ENCODE data around the gene TMEM47. TPM values are rescaled to one million over a fixed set of nuclear protein-coding genes. Genes with fewer than 3 reads are reported as not detected.

Gene TMEM47
- total RNA-seq (2014; rRNA removed), result 4.7 TPM in 2 replicates
- Bru-seq, nascent RNA, result percentile 36 among the genes with signal in this experiment
- percentile 39 among the genes with signal in this experiment for BruChase-seq, experiment 1, labeled RNA remaining after a 6-hour chase
- BruChase-seq, experiment 2, labeled RNA remaining after a 2-hour chase, result percentile 36 among the genes with signal in this experiment
- long read RNA-seq, full-length matches to known transcripts, result 6 of 7 reads
- long read RNA-seq, partial matches to known transcripts, result 0 of 7 reads
- long read RNA-seq, other reads (novel, unspliced or antisense), result 1 of 7 reads

DNA sequence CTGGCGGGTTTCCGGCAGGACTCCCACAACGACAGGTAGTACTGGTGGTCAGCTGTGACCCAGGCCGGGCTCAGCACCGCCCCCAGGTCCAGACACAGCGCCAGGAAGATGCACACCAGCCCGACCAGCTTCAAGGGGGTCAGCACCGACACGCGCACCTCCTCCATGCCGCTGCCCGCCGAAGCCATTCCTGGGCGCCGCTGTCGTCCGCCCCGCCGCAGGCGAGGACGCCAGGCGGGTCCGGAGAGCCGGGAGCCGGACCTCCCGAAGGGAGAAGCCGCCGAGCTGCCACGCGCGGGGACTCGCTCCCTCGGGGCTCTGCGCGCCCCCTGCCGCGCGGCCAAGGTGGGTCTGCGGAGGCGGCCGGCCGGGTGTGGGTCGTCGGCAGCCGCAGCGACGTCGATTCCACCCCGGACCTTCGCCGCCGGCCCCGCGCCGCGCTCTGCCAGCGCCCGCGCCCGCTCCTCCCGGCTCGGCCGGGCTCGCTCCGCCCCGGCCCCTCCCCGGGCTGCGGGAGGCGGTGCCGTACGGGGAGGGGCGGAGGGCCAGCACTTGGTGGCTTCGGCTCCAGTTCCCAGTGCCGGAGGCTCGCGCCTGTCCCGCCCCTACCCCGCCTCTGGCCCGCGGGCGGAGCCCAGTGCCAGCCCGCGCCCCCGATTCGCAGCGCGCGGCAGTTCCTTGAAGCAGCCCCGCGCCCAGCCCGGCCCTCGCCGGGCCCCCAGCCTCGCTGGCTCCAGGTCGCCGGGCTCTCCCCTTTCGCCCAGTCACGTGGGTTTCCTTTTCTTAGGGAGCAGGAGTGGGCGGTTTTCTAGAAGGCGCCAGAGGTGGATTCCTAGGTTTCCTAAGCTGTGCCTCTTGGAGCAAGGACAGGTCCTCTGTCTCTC is at the start of gene TMEM47:
Gene TMEM47, minus strand, starts transcription at position 444 of the 884 bp plus-strand sequence. Its CDS starts 256 bp downstream, at position 188.
- Histone ChIP-seq H3K4me3 (ENCODE audit: low read length) (peak within 1 kb of the TSS; percentile 71), H3K4me2 (ENCODE audit: low read length) (peak within 1 kb of the TSS; percentile 84), H3K27me3 (ENCODE audit: low read length) (no peaks in the 10 kb centered on the region), H3K4me1 (ENCODE audit: insufficient read depth, low read length) (peaks cover 3% of the 10 kb centered on the region; the same call in 1 of the 2 replicates), H3K9me2 (replicated peaks; ENCODE audit: low read length) (no peaks in the 10 kb centered on the region), H4K20me1 (ENCODE audit: low read length) (no peaks in the 10 kb centered on the region), H3K27ac (ENCODE audit: low read length) (no peak within 1 kb of the TSS), H2AFZ (ENCODE audit: low read length) (peak within 1 kb of the TSS; percentile 86), H3K36me3 (ENCODE audit: low read depth, low read length) (no peaks in the 10 kb centered on the region), H3K9me3 (ENCODE audit: low read length) (no peaks in the 10 kb centered on the region), H3K9ac (ENCODE audit: low read length) (peak within 1 kb of the TSS; percentile 24; the same call in 1 of the 2 replicates), H3F3A (ENCODE audit: low read length, unreplicated experiment) (no peaks in the 10 kb centered on the region), H3K79me2 (ENCODE audit: low read length) (no peaks in the 10 kb centered on the region)
- TF ChIP-seq EZH2 (IDR thresholded peaks at IDR 0.05; ENCODE audit: low read length, unreplicated experiment) (no peak), EZH2phosphoT487 (IDR thresholded peaks at IDR 0.05; ENCODE audit: borderline replicate concordance, low read length) (no peak)
- TF ChIP-seq, protein P1, sequence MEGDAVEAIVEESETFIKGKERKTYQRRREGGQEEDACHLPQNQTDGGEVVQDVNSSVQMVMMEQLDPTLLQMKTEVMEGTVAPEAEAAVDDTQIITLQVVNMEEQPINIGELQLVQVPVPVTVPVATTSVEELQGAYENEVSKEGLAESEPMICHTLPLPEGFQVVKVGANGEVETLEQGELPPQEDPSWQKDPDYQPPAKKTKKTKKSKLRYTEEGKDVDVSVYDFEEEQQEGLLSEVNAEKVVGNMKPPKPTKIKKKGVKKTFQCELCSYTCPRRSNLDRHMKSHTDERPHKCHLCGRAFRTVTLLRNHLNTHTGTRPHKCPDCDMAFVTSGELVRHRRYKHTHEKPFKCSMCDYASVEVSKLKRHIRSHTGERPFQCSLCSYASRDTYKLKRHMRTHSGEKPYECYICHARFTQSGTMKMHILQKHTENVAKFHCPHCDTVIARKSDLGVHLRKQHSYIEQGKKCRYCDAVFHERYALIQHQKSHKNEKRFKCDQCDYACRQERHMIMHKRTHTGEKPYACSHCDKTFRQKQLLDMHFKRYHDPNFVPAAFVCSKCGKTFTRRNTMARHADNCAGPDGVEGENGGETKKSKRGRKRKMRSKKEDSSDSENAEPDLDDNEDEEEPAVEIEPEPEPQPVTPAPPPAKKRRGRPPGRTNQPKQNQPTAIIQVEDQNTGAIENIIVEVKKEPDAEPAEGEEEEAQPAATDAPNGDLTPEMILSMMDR (conservative IDR thresholded peaks at IDR 0.05; ENCODE audit: low read depth, low read length), result no peak
- DNase-seq (peak; percentile 73), ATAC-seq (peak; percentile 94)
- no TSS peak for BruUV-seq (replicated peaks)
- ChIA-PET CTCF (no interaction called here), POLR2A (ENCODE audit: unreplicated experiment) (no interaction called here)
- intact Hi-C loops (cut with micrococcal nuclease), result loop anchor here (1.0 to 10.0 kb wide), 2 partner anchors 58 to 216 kb away; no protein-coding TSS in a partner anchor

DNA sequence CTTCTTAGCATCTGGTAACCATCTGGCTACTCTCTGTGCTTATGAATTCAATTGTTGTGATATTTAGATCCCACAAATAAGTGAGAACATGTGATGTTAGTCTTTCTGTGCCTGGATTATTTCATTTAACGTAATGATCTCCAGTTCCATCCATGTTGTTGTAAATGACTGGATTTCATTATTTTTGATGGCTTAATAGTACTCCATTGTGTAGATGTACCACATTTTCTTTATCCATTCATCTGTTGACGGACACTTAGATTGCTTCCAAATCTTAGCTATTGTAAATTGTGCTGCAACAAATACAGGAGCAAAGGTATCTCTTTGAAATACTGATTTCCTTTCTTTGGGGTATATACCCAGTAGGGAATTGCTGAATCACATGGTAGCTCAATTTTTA is 30.0 kb upstream of the TMEM47 start:
- Histone ChIP-seq H4K20me1 (ENCODE audit: low read length) (no peaks in the 10 kb centered on the region), H3K9ac (ENCODE audit: low read length) (no peak overlapping the region), H3K36me3 (ENCODE audit: low read depth, low read length) (no peaks in the 10 kb centered on the region), H2AFZ (ENCODE audit: low read length) (no peak overlapping the region), H3K4me1 (ENCODE audit: insufficient read depth, low read length) (no peaks in the 10 kb centered on the region), H3K79me2 (ENCODE audit: low read length) (no peaks in the 10 kb centered on the region), H3K27me3 (ENCODE audit: low read length) (no peaks in the 10 kb centered on the region), H3K9me2 (replicated peaks; ENCODE audit: low read length) (no peaks in the 10 kb centered on the region), H3F3A (ENCODE audit: low read length, unreplicated experiment) (no peaks in the 10 kb centered on the region), H3K4me3 (ENCODE audit: low read length) (no peak overlapping the region), H3K4me2 (ENCODE audit: low read length) (no peak overlapping the region), H3K27ac (ENCODE audit: low read length) (no peak overlapping the region), H3K9me3 (ENCODE audit: low read length) (no peaks in the 10 kb centered on the region)
- ChIA-PET POLR2A (ENCODE audit: unreplicated experiment) (no interaction called here), CTCF (no interaction called here)
- DNase-seq (no peak), ATAC-seq (no peak)
- BruUV-seq (replicated peaks), result no TSS peak
- intact Hi-C loops (cut with micrococcal nuclease), result no loop called here
- TF ChIP-seq EZH2phosphoT487 (IDR thresholded peaks at IDR 0.05; ENCODE audit: borderline replicate concordance, low read length) (no peak), EZH2 (IDR thresholded peaks at IDR 0.05; ENCODE audit: low read length, unreplicated experiment) (no peak)
- TF ChIP-seq, protein P1 (conservative IDR thresholded peaks at IDR 0.05; ENCODE audit: low read depth, low read length), result no peak
